ENCODE results near the gene FGFBP2.

DNA sequence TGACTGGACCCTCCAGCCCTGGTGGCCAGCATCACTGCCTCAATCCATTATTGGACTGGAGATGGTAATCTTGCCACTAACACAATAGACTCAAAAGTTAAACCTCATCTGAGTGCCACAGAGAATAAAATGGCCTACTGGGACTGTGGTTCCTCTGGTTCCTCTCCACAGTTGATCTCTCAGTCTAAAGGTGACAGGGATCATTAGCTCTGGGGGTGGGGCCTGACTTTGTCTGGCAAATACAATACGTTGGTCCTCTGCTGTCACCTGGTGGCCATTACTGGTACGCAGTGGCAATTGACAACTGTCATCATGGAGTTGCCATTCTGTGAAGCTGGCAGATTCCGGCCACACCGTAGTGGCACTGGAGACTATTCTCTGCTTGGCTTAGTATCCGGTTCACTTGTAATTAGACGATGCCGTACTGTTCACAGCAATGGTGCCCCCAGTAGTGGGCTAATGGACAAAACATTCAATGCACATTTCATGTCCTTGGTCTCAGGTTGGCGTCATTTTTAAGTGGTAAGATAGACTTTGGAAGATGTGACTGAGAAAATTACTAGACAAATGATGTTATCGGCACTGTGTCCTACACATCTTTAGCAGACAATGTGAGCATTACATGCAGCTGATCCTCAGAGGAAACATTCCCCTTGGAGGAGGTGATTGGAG, 6.7 kb downstream of the FGFBP2 start:
- TF ChIP-seq, protein P1, sequence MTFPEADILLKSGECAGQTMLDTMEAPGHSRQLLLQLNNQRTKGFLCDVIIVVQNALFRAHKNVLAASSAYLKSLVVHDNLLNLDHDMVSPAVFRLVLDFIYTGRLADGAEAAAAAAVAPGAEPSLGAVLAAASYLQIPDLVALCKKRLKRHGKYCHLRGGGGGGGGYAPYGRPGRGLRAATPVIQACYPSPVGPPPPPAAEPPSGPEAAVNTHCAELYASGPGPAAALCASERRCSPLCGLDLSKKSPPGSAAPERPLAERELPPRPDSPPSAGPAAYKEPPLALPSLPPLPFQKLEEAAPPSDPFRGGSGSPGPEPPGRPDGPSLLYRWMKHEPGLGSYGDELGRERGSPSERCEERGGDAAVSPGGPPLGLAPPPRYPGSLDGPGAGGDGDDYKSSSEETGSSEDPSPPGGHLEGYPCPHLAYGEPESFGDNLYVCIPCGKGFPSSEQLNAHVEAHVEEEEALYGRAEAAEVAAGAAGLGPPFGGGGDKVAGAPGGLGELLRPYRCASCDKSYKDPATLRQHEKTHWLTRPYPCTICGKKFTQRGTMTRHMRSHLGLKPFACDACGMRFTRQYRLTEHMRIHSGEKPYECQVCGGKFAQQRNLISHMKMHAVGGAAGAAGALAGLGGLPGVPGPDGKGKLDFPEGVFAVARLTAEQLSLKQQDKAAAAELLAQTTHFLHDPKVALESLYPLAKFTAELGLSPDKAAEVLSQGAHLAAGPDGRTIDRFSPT (tag by site-specific recombination; IDR thresholded peaks at IDR 0.05) = no peak
- TF ChIP-seq ZNF654 (tag by site-specific recombination; IDR thresholded peaks at IDR 0.05; ENCODE audit: low read depth) = peak; percentile 85
- no peak for TF ChIP-seq SCRT2 (tag by site-specific recombination; IDR thresholded peaks at IDR 0.05)
- TF ChIP-seq, protein P2, sequence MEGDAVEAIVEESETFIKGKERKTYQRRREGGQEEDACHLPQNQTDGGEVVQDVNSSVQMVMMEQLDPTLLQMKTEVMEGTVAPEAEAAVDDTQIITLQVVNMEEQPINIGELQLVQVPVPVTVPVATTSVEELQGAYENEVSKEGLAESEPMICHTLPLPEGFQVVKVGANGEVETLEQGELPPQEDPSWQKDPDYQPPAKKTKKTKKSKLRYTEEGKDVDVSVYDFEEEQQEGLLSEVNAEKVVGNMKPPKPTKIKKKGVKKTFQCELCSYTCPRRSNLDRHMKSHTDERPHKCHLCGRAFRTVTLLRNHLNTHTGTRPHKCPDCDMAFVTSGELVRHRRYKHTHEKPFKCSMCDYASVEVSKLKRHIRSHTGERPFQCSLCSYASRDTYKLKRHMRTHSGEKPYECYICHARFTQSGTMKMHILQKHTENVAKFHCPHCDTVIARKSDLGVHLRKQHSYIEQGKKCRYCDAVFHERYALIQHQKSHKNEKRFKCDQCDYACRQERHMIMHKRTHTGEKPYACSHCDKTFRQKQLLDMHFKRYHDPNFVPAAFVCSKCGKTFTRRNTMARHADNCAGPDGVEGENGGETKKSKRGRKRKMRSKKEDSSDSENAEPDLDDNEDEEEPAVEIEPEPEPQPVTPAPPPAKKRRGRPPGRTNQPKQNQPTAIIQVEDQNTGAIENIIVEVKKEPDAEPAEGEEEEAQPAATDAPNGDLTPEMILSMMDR (tag by site-specific recombination; IDR thresholded peaks at IDR 0.05) = peak; percentile 56
- TF ChIP-seq, protein P3, sequence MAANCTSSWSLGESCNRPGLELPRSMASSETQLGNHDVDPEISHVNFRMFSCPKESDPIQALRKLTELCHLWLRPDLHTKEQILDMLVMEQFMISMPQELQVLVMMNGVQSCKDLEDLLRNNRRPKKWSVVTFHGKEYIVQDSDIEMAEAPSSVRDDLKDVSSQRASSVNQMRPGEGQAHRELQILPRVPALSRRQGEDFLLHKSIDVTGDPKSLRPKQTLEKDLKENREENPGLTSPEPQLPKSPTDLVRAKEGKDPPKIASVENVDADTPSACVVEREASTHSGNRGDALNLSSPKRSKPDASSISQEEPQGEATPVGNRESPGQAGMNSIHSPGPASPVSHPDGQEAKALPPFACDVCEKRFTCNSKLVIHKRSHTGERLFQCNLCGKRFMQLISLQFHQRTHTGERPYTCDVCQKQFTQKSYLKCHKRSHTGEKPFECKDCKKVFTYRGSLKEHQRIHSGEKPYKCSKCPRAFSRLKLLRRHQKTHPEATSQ (tag by site-specific recombination; IDR thresholded peaks at IDR 0.05) = no peak
- TF ChIP-seq GLIS2 (tag by site-specific recombination; IDR thresholded peaks at IDR 0.05) = no peak
- TF ChIP-seq ZNF837 (tag by site-specific recombination; IDR thresholded peaks at IDR 0.05) = no peak
- TF ChIP-seq ZNF544 (tag by site-specific recombination; IDR thresholded peaks at IDR 0.05) = no peak
- no peak for TF ChIP-seq ZNF274 (IDR thresholded peaks at IDR 0.05; ENCODE audit: low read length)
- TF ChIP-seq ZNF274 (tag by site-specific recombination; IDR thresholded peaks at IDR 0.05; ENCODE audit: borderline replicate concordance) = no peak
- TF ChIP-seq ZNF423 (tag by site-specific recombination; IDR thresholded peaks at IDR 0.05) = no peak
- TF ChIP-seq ZNF19 (tag by site-specific recombination; IDR thresholded peaks at IDR 0.05; ENCODE audit: low read depth) = no peak
- no peak for TF ChIP-seq ZNF146 (tag by site-specific recombination; IDR thresholded peaks at IDR 0.05)
